H1 (cell line): ENCODE data around the gene MSI2. TPM values are rescaled to one million over a fixed set of nuclear protein-coding genes. Genes with fewer than 3 reads are reported as not detected.
A peak's percentile ranks its signal among the peaks of the same experiment; 100 is the strongest.

ENCODE experiments used
- CTCF ChIA-PET: fragments of 300-600 bp; sonication (Branson Sonifier 250); formaldehyde crosslinking; loops from one replicate; lab custom pipeline; 2021; ENCODE audit not compliant: partially characterized antibody; lab: Charles Lee
- POLR2A ChIA-PET: fragments of 300-600 bp; sonication (Branson Sonifier 250); formaldehyde crosslinking; loops from one replicate; lab custom pipeline; 2021; ENCODE audit warnings: inconsistent platforms; ENCODE audit not compliant: partially characterized antibody; lab: Charles Lee
- DNase-seq, 2 experiments: peaks; one replicate each; pipeline versions ENCODE4 v3.0.0 to v3.0.0-alpha.2; 2010 to 2022; ENCODE audit warnings: low spot score in 2 of 2, low read depth in 1 of 2, mixed read lengths in 1 of 2
- FAIRE-seq: peaks from 2 replicates; lab custom pipeline; 2011; peaks lifted over from hg19 to GRCh38; lab: Jason Lieb, UNC
- H2AFZ ChIP-seq: 2 replicates; pipeline ENCODE4 v1.8.1; 2012; ENCODE audit warnings: low read length, inconsistent platforms
- H2AK5ac ChIP-seq: 2 replicates; pipeline ENCODE4 v1.6.1; 2013; ENCODE audit warnings: low read depth, low read length
- H2BK120ac ChIP-seq: replicated peaks from 2 replicates; pipeline ENCODE3; 2013; ENCODE audit warnings: low read depth, low read length, inconsistent platforms
- H2BK12ac ChIP-seq: 2 replicates; pipeline ENCODE4 v1.6.1; 2013; ENCODE audit warnings: low read depth, low read length
- H2BK15ac ChIP-seq: 2 replicates; pipeline ENCODE4 v1.6.1; 2013; ENCODE audit warnings: low read length
- H2BK20ac ChIP-seq: 2 replicates; pipeline ENCODE4 v1.6.1; 2013; ENCODE audit warnings: low read length
- H2BK5ac ChIP-seq: 2 replicates; pipeline ENCODE4 v1.6.1; 2013; ENCODE audit warnings: low read depth, low read length
- H3K14ac ChIP-seq: 2 replicates; pipeline ENCODE4 v1.6.1; 2013; ENCODE audit warnings: inconsistent platforms; ENCODE audit not compliant: insufficient read length
- H3K18ac ChIP-seq: 2 replicates; pipeline ENCODE4 v1.6.1; 2013; ENCODE audit warnings: low read length; ENCODE audit errors: extremely low read depth
- H3K23ac ChIP-seq: 2 replicates; pipeline ENCODE4 v1.6.1; 2013; ENCODE audit warnings: inconsistent platforms; ENCODE audit not compliant: insufficient read length
- H3K23me2 ChIP-seq: 2 replicates; pipeline ENCODE4 v1.6.1; 2013; ENCODE audit warnings: low read depth, low read length
- H3K27ac ChIP-seq: 2 replicates; pipeline ENCODE4 v1.6.1; 2011; ENCODE audit warnings: low read depth, low read length, inconsistent platforms
- H3K27me3 ChIP-seq, 4 experiments: replicated peaks in 1 of 4; 1 replicate in 1 of 4; 2 replicates in 3 of 4; pipeline versions ENCODE4 v1.6.1 to v1.8.1; 2011 to 2013; ENCODE audit warnings: low read length in 3 of 4, mild to moderate bottlenecking in 3 of 4, inconsistent platforms in 2 of 4, mixed read lengths in 2 of 4, moderate library complexity in 1 of 4; ENCODE audit not compliant: control insufficient read depth in 3 of 4, insufficient read depth in 3 of 4; ENCODE audit errors: extremely low read depth in 1 of 4
- H3K36me3 ChIP-seq, 4 experiments: 2 replicates each; pipeline versions ENCODE4 v1.6.1 to v1.8.1; 2011 to 2013; ENCODE audit warnings: mild to moderate bottlenecking in 4 of 4, low read length in 3 of 4, moderate library complexity in 2 of 4, control low read depth in 1 of 4, inconsistent platforms in 1 of 4; ENCODE audit not compliant: insufficient read depth in 4 of 4, control insufficient read depth in 2 of 4
- H3K4ac ChIP-seq: replicated peaks from 2 replicates; pipeline ENCODE3; 2013; ENCODE audit warnings: low read length, low read depth, mixed read lengths, inconsistent platforms; ENCODE audit not compliant: insufficient read length
- H3K4me1 ChIP-seq, 4 experiments: replicated peaks in 1 of 4; 1 replicate in 1 of 4; 2 replicates in 3 of 4; pipeline versions ENCODE4 v1.6.1 to v1.8.1; 2011 to 2013; ENCODE audit warnings: low read length in 3 of 4, inconsistent platforms in 2 of 4, mixed read lengths in 1 of 4; ENCODE audit not compliant: insufficient read depth in 4 of 4, control insufficient read depth in 3 of 4
- H3K4me2 ChIP-seq, 2 experiments: 2 replicates each; pipeline versions ENCODE4 v1.6.1 to v1.8.1; 2011 to 2013; ENCODE audit warnings: low read depth in 2 of 2, low read length in 2 of 2, control low read depth in 1 of 2, inconsistent platforms in 1 of 2, mild to moderate bottlenecking in 1 of 2; ENCODE audit not compliant: insufficient read depth in 1 of 2
- H3K4me3 ChIP-seq, 4 experiments: fragments of 200-600, 300-600 bp in 1 of 4; sonication (generic), shearing (Covaris generic), sonication (Bioruptor Twin) in 1 of 4; 2 replicates each; pipeline versions ENCODE4 v1.5.1 to v1.8.1; 2011 to 2016; ENCODE audit warnings: low read length in 4 of 4, low read depth in 3 of 4, control low read depth in 2 of 4, inconsistent platforms in 2 of 4, mild to moderate bottlenecking in 2 of 4, mixed read lengths in 1 of 4, moderate library complexity in 1 of 4; ENCODE audit not compliant: insufficient read depth in 2 of 4; ENCODE audit errors: extremely low read depth in 1 of 4
- H3K56ac ChIP-seq: replicated peaks from 2 replicates; pipeline ENCODE3; 2013; ENCODE audit warnings: low read depth, mild to moderate bottlenecking, mixed read lengths, low read length, inconsistent platforms; ENCODE audit not compliant: insufficient read length
- H3K79me1 ChIP-seq: 2 replicates; pipeline ENCODE4 v1.6.1; 2013; ENCODE audit warnings: low read depth, low read length, control low read depth
- H3K79me2 ChIP-seq, 2 experiments: 2 replicates each; pipeline versions ENCODE4 v1.6.1 to v1.8.1; 2012 to 2013; ENCODE audit warnings: low read length in 2 of 2, mild to moderate bottlenecking in 2 of 2, inconsistent platforms in 1 of 2; ENCODE audit not compliant: insufficient read depth in 2 of 2, control insufficient read depth in 1 of 2
- H3K9ac ChIP-seq, 4 experiments: replicated peaks in 1 of 4; 1 replicate in 1 of 4; 2 replicates in 3 of 4; pipeline versions ENCODE4 v1.6.1 to v1.8.1; 2011 to 2013; ENCODE audit warnings: low read depth in 3 of 4, low read length in 3 of 4, control low read depth in 2 of 4, mild to moderate bottlenecking in 2 of 4, moderate library complexity in 2 of 4, inconsistent platforms in 1 of 4; ENCODE audit errors: extremely low read depth in 1 of 4
- H3K9me3 ChIP-seq, 2 experiments: 2 replicates each; pipeline versions ENCODE4 v1.6.1 to v1.8.1; 2012 to 2013; ENCODE audit warnings: mild to moderate bottlenecking in 2 of 2, moderate library complexity in 2 of 2, control low read depth in 1 of 2, inconsistent platforms in 1 of 2, low read depth in 1 of 2, low read length in 1 of 2, mixed read lengths in 1 of 2; ENCODE audit not compliant: insufficient read depth in 2 of 2
- H4K20me1 ChIP-seq, 2 experiments: replicated peaks in 1 of 2; 2 replicates each; pipeline versions ENCODE3 to v1.8.1; 2011 to 2013; ENCODE audit warnings: inconsistent platforms in 2 of 2, low read length in 2 of 2, mild to moderate bottlenecking in 1 of 2; ENCODE audit not compliant: insufficient read depth in 2 of 2, control insufficient read depth in 1 of 2
- H4K5ac ChIP-seq: 2 replicates; pipeline ENCODE4 v1.6.1; 2013; ENCODE audit warnings: low read length, low read depth, mixed read lengths, inconsistent platforms; ENCODE audit not compliant: insufficient read length
- H4K8ac ChIP-seq: 2 replicates; pipeline ENCODE4 v1.8.0; 2013; ENCODE audit warnings: mild to moderate bottlenecking, moderate library complexity, low read length, inconsistent platforms; ENCODE audit not compliant: insufficient read depth; ENCODE audit errors: extremely low read depth
- H4K91ac ChIP-seq: replicated peaks from 2 replicates; pipeline ENCODE3; 2013; ENCODE audit warnings: low read length, mixed read lengths, inconsistent platforms; ENCODE audit not compliant: insufficient read length
- CBX8 ChIP-seq: fragments of 300-800, 300-1000 bp; sonication (generic); IDR thresholded peaks from 2 replicates; pipeline ENCODE4 v1.7.1; 2016; ENCODE audit warnings: low read depth, low read length, borderline replicate concordance
- CEBPB ChIP-seq: IDR thresholded peaks from 2 replicates; pipeline ENCODE4 v1.6.1; 2012; ENCODE audit warnings: low read depth, low read length
- CHD2 ChIP-seq: IDR thresholded peaks from 2 replicates; pipeline ENCODE4 v1.6.1; 2012; ENCODE audit warnings: low read length, improper control_type of control experiment
- EP300 ChIP-seq, 2 experiments: IDR thresholded peaks; 1 replicate in 1 of 2; 2 replicates in 1 of 2; pipeline ENCODE4 v1.6.1; 2011 to 2012; ENCODE audit warnings: low read depth in 2 of 2, low read length in 2 of 2, mild to moderate bottlenecking in 2 of 2, borderline replicate concordance in 1 of 2, inconsistent platforms in 1 of 2, moderate library complexity in 1 of 2
- GABPA ChIP-seq: IDR thresholded peaks from 2 replicates; pipeline ENCODE4 v1.6.1; 2011; ENCODE audit warnings: mild to moderate bottlenecking, low read length, moderate library complexity, borderline replicate concordance; ENCODE audit not compliant: insufficient read depth
- HDAC2 ChIP-seq, 2 experiments: fragments of 300-600 bp in 1 of 2; sonication (generic) in 1 of 2; IDR thresholded peaks; 2 replicates each; pipeline ENCODE4 v1.6.1; 2011 to 2012; ENCODE audit warnings: low read depth in 2 of 2, low read length in 2 of 2, mild to moderate bottlenecking in 2 of 2, moderate library complexity in 2 of 2, borderline replicate concordance in 1 of 2, inconsistent platforms in 1 of 2
- SP2 ChIP-seq: IDR thresholded peaks from 2 replicates; pipeline ENCODE4 v1.6.1; 2012; ENCODE audit warnings: mild to moderate bottlenecking, low read length, inconsistent platforms
- TBP ChIP-seq: IDR thresholded peaks from 2 replicates; pipeline ENCODE4 v1.6.1; 2011; ENCODE audit warnings: low read depth, low read length, improper control_type of control experiment
- TEAD4 ChIP-seq: IDR thresholded peaks from 2 replicates; pipeline ENCODE4 v1.6.1; 2012; ENCODE audit warnings: low read depth, low read length, inconsistent platforms, mixed read lengths
- WGBS, 2 experiments: shearing (Covaris generic) in 1 of 2; methylation state at CpG; one replicate each; pipeline versions ENCODE4 v1.1.6 to v1.1.7; 2013 to 2015; ENCODE audit warnings: low lambda C conversion rate in 2 of 2, mixed read lengths in 2 of 2, inconsistent platforms in 1 of 2, low coverage in 1 of 2, missing lambda C conversion rate in 1 of 2; ENCODE audit not compliant: insufficient replicate concordance in 2 of 2, insufficient coverage in 1 of 2, insufficient read length in 1 of 2; ENCODE audit errors: extremely low coverage in 1 of 2, missing lambda C conversion rate in 1 of 2; 5-methylcytosine and 5-hydroxymethylcytosine counted together
- polyA plus RNA-seq, 7 experiments: library from polyadenylated mRNA; depleted of rRNA in 3 of 7; stranded (reverse) in 5 of 7; unstranded in 2 of 7; fragments of >200 nt in 5 of 7; fragments of 200-250 nt in 2 of 7; gene quantifications; 1 replicate in 5 of 7; 2 replicates in 1 of 7; 4 replicates in 1 of 7; pipeline versions ENCODE4 v1.2.1 to v1.2.3, GENCODE V29; 2011 to 2013; ENCODE audit warnings: missing spikeins in 2 of 7, mixed read lengths in 2 of 7
- total RNA-seq: library from RNA; stranded (reverse); fragmentation: NEBNext Ultra II Directional; extraction: Animal tissue kit (Norgen Biotek cat#: 25700); gene quantifications from 2 replicates; pipeline ENCODE4 v1.2.1, GENCODE V29; 2021

The MSI2 gene
- total and polyA plus RNA-seq, 2 of the 8 experiments (the other 6 are each of a cell fraction or from before 2014, with no cell fraction given), result 36.7 to 80.6 TPM

DNA sequence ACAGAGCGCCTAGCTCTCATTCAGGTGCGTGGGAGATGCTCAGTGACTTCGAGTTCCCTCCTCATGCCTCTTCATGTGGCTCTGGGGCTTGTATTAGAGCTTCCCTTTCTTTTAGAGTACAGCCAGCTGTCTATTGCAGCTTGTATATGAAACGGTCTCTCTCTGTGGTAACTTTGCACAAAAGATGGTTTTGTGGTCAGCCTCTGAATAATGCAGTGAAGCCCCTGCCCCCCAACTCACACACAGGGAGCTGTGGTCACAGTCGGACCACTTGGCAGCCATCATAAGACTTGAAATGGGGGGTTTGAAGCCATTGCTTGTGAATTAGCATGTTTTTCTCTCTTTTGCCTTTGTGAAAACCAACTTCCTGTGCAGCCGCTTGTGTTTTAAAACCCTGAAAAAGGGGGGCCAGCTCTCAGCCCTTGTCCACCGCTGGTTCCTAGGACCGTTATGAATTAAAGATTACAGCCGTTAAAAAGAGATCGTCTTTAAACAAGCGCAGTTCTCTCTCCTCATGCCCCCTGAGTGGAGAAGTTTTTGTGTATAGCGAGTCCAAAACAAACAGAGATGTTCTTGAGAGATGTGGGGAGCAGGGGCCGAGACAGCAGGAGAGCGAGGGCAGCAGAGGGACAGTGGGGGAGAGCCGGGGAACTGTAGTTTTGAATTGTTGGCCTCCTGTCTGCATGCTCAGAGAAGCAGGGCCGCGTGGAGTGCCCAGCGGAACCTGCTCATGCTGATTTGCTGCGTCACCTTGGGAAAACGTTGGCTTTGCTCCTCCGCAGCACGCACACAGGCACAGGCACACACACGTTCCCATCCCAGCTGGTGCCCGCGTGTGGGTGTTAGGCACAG, 199.0 kb downstream of the MSI2 start:
- CTCF ChIA-PET, result interaction anchor here (0.6 to 1.7 kb wide), 5 partner anchors 8 to 516 kb away, joined by 3 to 5 read pairs (median 4); no protein-coding TSS in a partner anchor
- TF ChIP-seq CEBPB (no peak), HDAC2 (IDR thresholded peaks at IDR 0.05; ENCODE audit: borderline replicate concordance in 1 of 2, low read depth in 2 of 2, low read length in 2 of 2) (no peak), GABPA (no peak), CHD2 (no peak), SP2 (no peak), CBX8 (no peak), EP300 (IDR thresholded peaks at IDR 0.05; ENCODE audit: borderline replicate concordance in 1 of 2, low read depth in 2 of 2, low read length in 2 of 2) (no peak), TBP (no peak), TEAD4 (no peak)

More for the DNA sequence above, 199.0 kb downstream of the MSI2 start:
- Histone ChIP-seq H3K56ac (no peak overlapping the region), H3K27ac (no peak overlapping the region), H3K23me2 (no peaks in the 10 kb centered on the region), H3K4me2 (no peak overlapping the region), H3K79me2 (peaks cover 0 to 7% of the 10 kb centered on the region in 2 experiments; a peak in 1 of 4 replicates), H2BK120ac (no peak overlapping the region), H3K36me3 (0 out of 8 replicates have a peak, but pooled peaks cover 0 to 2% (median 0%) of the 10 kb centered on the region in 4 experiments), H2BK12ac (0 out of 2 replicates have a peak overlapping the region, but pooled peaks have one; percentile 52), H2BK15ac (no peak overlapping the region), H3K4me1 (peaks cover 0 to 9% (median 2%) of the 10 kb centered on the region in 4 experiments; a peak in 3 of 7 replicates), H3K9ac (no peak overlapping the region; a peak in 1 of 7 replicates), H4K8ac (no peak overlapping the region), H4K5ac (no peak overlapping the region), H3K18ac (0 out of 2 replicates have a peak overlapping the region, but pooled peaks have one; percentile 51), H3K23ac (no peak overlapping the region), H3K14ac (no peak overlapping the region), H3K4ac (peak overlapping the region; percentile 8), H2AFZ (no peak overlapping the region), H2AK5ac (no peak overlapping the region), H3K27me3 (no peaks in the 10 kb centered on the region), H3K9me3 (no peaks in the 10 kb centered on the region), H2BK20ac (no peak overlapping the region), H2BK5ac (peak overlapping the region; percentile 48; the same call in 1 of the 2 replicates), H3K4me3 (no peak overlapping the region), H4K20me1 (no peaks in the 10 kb centered on the region), H4K91ac (no peak overlapping the region), H3K79me1 (no peaks in the 10 kb centered on the region; the same call in 1 of the 2 replicates)
- 86% methylated on average over 25 of the region's 25 CpGs; no CpG with 5 or more reads in 1 of the 2 experiments for WGBS, 2 experiments
- no peak for FAIRE-seq
- POLR2A ChIA-PET, result interaction anchor here (1.0 to 1.4 kb wide), 2 partner anchors 9 to 11 kb away, joined by 3 to 4 read pairs; no protein-coding TSS in a partner anchor
- DNase-seq, result no peak
